GM19023 (cell line): Measurements from ENCODE around the gene ZC3H18.

Source experiments
- ATAC-seq: cut with Tn5 transposase; IDR thresholded peaks from one replicate; pipeline ENCODE4 v1.9.1; 2021; ENCODE audit warnings: mild to moderate bottlenecking, moderate library complexity; ENCODE audit not compliant: unreplicated experiment

ZC3H18 gene

DNA sequence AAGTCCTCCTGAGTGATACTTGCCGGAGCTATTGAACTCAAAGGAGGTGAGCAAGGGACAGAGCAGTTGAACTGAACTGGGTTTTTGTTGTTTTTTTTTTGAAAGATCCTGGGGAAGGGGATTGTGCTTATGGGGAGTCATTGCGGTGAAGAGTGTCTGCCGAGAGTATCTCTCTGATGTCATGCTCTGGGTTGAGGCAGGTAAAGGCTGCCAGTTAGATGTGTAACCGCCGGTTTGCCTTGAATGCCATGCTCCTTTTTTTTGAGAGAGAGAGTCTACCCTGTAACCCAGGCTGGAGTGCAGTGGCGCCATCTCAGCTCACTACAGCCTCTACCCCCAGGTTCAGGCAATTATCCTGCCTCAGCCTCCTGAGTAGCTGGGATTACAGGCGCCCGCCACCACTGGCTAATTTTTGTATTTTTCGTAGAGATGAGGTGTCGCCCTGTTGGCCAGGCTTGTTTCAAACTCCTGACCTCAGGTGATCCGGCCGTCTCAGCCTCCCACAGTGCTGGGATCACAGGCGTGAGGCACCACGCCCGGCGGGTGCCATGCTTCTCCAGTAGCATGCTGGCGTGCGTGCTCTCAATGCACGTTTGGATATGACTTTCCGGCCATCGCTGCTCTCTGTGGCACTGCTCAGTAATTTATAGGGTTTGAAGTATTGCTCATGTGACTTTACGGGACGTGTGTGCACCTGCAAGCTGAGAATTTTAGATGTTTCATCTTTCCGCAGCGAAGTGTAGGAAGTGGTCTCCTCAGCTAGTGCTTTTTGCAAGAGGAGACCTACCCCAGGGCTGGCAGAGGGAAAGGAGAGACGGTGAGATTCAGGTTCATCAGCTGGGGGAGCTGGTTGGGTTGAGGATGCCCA, 8.5 kb downstream of the ZC3H18 start:
- ATAC-seq, result no peak

DNA sequence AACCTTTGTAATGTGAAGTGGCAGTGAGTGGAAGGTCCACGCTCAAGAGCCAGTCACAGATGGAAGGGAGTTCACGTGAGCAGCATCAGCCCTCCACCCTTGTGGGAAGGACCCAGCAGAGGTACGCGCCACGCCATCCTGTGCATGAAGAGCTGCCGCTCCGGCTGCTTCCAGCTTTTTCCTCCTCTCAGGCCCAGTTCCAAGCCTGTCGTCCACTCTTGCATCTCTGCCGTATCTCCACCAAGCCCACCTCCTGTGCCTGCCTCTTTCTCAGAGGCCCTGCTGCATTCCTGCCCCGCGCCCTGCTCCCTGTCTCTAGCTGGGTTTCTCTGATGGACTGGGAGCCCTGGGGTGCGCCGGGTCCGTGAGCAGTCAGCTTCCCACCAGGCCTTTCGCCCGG, 10.2 kb downstream of the ZC3H18 start:
- ATAC-seq, result no peak

DNA sequence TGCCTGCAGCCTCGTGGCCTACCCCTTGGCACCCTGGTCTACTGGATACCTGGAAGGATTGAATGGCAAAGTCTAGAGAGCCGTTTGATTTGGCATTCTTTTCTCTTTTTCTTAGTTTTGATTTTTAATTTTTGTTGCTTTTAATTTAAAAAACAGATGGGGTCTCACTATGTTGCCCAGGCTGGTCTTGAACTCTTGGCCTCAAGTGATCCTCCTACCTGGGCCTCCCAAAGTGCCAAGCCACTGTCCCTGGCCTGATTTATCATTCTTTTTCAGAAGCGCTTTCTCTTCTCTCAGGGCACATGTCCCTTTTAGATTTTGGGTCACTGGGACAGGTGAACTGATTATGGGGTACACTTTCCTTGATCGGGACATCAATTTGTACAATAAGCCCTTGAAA, 10.8 kb downstream of the ZC3H18 start:
- ATAC-seq, result no peak

DNA sequence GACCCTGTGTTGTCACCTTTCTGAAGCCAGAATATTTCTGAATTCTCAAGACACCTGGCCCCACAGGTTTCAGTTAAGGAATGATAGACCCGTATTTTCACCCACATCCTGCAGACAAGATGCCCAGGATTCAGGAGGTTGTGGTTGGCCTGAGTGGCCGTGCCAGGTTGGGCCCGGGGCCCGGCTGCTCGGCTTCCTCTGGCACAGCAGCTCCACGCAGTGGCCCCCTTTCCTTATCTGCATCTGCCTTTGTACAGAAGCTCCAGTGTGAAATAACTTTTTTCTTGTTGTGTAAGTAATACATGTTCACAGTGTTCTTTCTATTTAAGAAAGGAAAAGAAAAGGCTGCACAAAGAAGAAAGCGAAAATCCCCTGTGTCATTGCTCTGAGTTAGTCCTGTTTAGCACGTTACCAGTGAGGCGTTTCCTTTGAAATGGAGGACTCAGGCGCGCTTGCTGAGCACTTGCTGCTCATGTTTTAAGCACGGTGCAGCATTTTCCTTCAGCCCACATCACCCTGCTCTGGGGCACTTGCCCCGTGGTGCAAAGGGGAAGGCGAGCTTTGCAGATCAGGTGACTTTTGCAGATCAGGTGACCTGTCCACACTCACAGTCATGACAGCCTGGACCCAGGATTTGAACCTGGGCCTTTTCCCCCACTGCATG, 12.8 kb downstream of the ZC3H18 start:
- no peak for ATAC-seq

DNA sequence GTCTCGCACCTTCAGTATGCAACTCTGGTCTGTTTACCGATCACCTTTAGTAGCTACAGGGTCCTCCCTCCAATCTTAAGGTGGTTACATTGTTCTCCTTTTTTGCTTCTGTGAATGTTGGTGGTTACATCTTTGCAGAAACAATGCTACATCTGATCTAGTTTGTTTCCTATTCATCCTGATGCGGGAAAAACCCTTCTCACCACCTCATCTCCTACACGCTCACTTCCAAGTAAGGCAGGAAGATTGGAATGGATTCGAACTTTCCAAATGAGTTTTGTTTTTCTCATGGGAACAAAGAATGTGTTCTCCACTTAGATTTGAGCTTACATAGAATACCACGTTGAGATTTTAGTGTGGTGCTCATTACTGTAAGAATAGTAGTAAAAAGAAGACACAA, 14.5 kb downstream of the ZC3H18 start:
- ATAC-seq, result no peak

DNA sequence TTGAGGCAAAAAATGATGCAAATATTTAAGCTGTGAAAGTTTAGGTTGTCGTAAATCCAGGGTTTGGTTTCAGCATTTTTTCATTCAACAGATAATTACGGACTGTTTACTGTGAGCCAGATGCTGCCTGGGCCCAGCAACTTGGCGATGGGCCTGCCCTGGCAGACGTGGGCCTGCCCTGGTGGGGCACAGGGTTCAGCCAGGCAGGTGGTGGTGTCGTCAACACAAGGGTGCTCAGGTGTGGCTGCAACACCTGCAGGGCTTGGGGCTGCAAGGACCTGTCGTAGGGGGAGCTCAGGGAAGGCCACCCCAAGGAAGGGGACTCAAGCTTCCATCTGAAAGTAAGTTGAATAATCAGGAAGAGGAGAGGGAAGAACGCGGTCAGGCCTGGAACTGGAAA, 15.1 kb downstream of the ZC3H18 start:
- no peak for ATAC-seq

DNA sequence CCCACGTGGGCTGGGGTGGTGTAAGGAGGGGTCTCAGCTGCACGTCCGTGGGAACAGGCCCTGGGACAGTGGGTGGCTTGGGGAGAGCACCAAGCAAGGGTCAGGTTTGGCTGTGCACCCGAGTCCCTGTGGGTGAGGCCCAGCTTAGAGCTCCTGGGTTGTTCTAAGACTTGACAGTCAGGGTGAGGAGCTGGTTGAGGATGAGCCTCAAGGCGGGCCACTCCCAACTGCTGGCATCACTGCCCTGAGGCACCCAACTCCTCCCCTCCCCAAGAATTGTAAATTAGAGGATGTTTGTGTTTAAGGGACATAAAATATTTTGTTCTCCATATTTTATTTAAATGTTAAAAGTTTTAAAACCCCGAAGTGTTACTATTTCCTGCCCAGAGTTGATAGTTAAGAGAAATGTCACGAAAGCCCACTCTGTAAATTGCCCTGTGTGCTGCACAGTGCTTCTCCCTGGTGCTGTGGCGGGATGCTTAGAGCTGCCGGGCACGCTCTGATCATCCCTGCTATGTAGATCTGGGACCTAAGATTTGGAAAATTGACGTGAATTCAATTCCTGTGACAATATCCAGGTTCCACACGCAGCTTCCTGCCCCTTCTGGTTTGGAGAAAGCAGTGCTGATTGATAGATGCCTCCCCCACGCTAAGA, 15.9 kb downstream of the ZC3H18 start:
- no peak for ATAC-seq

DNA sequence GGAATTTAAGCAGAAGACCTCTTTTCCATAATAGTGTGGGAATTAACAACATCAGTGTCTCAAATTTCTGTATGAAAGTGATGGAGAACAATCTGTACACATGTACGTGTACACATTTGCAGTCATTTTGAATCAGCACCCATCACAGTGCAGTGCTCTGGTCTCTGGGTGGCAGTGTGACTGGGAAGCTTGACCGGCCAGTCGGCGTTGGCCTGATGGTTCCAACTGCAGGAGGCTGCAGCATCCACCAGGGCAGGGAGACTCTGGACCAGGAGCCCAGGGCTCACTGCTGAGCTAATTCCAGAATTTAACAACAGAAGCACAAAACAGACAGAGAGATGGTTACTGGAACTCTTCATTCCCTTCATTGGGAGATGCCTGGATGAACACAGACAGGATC, 17.9 kb downstream of the ZC3H18 start:
- no peak for ATAC-seq

DNA sequence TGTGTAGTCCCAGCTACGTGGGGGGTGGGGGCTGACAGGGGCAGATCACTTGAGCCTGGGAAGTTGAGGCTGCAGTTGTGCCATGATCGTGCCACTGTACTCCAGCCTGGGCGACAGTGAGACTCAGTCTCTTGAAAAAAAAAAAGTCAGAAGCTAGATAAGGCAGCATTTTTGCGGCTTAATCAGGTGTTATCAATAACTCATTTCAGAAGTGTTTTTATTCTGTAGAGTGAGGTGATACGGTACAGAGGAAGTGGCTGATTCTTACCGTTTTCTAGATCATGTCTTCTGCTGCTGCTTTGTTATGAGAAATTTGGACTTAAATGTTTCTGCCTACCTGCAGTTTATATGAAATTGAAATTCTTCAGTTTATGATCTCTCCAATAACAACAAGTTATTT, 18.6 kb downstream of the ZC3H18 start:
- no peak for ATAC-seq

DNA sequence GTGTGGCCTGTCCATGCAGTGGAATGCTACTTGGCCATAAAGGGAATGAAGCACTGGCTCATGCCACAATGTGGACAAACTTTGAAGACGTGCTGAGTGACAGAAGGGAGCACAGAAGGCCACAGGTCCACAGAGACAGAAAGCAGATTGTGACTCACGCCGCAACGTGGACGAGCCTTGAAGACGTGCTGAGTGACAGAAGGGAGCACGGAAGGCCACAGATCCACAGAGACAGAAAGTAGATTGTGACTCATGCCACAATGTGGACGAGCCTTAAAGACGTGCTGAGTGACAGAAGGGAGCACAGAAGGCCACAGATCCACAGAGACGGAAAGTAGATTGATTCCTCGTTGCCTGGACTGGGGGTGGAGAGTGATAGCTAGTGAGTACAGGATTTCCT, 19.2 kb downstream of the ZC3H18 start:
- ATAC-seq, result no peak

DNA sequence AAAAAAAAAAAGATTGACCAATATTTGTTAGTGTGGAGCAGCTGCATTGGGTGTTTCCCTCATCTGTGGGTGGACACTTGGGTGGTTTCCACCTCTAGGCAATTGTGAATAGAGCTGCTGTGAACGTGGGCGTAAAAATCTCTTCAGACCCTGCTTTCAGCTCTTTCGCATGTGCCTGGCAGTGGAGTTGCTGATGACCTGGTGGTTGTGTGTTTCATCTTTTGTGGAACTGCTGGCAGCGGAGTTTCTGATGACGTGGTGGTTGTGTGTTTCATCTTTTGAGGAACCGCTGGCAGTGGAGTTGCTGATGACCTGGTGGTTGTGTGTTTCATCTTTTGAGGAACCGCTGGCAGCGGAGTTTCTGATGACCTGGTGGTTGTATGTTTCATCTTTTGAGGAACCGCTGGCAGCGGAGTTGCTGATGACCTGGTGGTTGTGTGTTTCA, 21.4 kb downstream of the ZC3H18 start:
- ATAC-seq, result no peak

DNA sequence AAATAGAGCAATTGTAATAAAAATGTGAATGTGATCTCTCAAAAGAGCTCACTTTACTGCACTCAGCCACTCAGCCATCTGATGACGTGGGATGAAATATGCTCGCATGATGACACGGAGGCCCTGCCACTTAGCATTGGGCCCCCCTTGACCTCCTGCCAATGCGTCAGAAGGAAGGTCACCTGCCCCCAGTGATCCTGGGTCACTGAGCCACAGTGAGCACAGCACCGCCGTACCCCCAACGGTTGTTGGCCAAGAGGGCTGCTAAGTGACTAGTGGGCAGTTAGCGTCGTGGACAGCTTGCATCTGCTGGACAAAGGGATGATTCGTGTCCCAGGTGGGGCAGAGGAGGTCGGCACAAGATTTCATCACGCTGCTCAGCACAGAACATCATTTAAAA, 22.9 kb downstream of the ZC3H18 start:
- no peak for ATAC-seq

DNA sequence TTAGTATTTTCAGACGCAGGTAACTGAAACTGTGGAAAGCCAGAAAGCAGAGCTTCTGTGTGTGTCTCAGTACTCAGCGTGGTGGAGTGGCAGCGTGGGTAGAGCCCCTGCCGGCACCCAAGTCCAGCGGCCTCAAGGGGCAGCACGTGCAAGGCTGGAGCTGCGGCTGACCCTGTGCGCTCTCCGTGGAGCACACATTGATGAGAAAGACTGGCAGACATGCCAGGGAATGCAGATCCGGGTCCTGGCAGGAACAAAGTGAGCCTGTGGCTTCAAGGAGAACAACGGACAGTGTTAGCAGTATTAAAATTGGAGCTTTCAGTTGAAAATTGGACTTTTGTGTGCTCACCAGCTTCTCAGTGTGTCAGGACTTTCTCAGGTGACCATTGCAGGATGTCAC, 23.3 kb downstream of the ZC3H18 start:
- ATAC-seq, result no peak

DNA sequence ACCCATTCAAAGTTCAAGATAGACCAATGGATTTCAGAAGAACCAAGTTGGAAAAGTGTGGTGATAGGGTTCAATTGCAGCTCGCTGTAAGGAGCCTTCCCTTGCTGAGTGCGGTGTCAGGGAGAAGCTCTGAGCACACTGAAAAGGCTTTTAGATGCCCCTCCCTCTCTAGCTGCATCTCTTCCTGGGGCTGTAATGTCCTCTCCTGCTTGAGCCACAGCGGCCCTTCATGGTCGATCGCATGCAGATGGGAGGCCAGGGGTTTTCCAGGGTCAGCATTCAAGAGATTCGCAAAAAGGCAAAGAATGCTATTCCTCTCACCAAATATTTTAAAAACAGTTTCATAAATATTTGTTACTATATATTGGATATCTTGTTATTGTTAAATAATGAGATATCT, 23.7 kb downstream of the ZC3H18 start:
- no peak for ATAC-seq

DNA sequence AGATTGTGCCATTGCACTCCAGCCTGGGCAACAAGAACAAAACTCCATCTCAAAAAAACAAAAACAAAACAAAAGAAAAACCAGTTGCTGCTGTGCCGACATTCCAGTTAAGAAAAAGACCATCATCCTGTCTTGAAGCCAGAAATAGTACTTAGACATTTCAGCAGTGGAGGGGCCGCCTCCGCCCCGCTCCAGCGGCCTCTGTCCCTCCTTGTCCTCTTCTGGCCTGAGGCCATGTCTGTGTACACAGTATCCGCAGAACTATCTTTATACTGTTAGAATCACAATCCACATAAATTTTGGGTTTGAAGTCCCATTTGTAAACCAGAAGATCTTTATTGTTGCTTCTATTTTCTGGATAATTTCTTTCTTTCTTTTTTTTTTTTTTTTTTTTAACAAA, 24.9 kb downstream of the ZC3H18 start:
- no peak for ATAC-seq

DNA sequence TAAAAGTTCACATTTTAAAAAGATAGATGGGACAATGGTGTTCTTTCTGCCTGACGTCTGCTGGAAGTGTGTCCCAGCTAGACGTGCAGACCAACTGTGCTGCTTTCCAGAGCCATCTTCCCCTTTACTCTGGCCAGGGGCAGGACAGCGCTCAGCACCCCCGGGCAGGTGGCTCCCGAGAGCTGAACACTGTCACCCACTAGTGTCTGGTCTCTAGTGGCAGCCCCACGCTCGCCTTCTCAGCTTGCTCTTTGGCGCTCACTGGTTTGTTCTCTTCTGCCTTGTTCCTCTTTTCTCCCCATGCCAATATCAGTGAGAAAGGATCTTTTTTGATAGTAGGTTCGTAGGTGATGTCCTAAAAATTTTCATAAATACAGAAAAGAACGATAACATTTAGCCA, 25.7 kb downstream of the ZC3H18 start:
- ATAC-seq, result no peak

DNA sequence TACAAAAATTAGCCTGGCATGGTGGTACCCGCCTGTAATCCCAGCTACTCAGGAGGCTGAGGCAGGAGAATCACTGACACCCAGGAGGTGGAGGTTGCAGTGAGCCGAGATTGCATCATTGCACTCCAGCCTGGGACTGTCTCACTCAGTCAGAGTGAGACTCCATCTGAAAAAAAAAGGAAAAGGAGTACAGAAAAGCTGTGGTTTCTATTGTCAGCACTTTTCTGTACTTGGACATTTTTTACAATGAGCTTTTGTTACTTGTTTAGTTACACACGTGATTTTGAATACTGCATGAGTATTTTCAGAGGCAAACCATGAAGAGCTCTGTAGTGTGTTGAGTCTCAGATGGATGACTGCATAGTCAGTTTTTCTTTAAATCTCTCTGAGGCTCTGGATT, 26.3 kb downstream of the ZC3H18 start:
- ATAC-seq, result no peak

DNA sequence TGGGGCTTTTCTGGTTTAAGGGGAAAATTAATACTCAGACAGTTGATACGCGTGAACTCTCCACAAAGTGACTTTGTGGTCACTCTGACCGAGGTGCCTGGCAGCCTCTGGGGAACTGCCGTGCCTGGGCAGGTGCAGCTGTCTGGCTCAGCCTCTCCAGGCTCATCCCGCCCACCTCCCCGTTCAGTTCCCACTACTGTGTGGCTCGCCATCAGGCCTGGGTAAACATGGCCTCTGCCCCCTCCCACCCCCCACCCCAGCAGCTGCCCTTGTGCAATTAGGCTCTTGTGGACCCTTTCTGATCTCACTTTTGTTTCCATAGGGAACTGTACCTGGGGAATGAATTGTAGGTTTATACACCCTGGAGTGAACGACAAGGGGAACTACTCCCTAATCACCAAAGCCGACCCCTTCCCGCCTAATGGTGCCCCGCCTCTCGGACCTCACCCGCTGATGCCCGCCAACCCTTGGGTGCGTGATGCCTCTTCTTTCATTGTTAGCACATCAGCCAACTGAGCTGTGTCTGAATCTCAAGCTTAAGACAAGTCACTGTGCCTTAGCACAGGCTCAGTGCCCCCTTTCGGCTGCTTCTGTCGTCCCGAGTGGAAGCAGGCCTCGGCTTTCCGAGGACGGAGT, 27.8 kb downstream of the ZC3H18 start:
- ATAC-seq, result no peak

DNA sequence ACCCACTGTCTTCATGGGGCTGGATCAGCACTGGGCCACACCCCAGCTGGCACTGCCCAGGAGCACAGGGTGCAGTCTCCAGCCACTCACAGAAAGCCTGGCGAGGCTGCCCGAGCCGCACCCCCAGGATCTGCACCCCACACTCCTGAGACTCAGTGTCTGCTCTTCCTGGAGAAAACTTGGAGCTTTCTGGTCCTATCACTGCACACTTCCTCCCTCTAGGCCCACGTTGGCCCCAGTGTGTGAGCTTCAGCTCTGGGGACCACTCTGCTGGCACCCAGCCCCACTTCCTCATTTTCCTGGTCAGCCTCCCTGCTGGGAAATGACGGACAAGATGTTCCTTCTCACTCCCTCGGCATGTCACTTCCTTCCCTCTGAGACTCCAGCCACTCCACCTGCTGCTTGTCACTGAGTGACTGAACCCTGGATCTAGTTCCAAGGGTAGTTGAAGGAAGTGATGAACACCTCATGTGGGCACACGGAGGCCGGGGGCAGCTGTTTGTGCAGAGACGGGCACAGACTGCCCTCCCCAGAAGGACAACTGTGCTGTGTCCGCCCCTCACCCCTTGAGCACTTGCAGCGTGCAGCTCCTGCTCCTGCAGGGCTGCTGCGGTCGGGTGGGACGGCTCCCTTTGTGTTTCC, 29.0 kb downstream of the ZC3H18 start:
- no peak for ATAC-seq

DNA sequence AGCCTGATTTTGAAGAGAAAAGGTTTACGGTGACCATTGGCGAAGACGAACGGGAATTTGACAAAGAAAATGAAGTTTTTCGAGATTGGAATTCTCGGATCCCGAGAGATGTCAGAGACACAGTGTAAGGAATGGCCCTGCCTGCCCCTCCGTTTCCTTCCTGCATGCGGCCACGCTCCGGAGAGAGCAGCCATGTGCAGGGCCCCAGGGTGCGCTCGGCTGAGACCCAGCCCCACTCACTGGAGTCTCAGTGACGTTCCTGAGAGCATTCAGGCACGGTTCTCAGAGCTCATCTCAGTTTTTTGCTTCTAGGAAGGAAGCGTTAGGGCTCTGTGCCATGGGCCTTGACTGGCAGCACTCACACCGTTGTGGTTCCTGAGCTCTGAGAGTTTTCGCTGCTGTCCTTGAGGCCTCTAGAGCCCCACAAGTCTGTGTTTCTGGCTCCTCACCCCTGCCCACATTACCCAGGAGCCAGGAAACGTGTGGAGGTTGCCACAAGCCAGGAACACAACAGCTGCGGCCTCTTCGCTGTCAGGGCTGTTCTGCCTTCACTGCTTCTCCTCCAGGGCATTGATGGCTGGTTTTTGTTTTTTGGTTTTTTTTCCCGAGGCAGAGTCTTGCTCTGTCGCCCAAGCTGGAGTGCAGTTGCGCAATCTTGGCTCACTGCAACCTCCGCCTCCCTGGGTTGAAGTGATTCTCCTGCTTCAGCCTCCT, 29.8 kb downstream of the ZC3H18 start:
- no peak for ATAC-seq

DNA sequence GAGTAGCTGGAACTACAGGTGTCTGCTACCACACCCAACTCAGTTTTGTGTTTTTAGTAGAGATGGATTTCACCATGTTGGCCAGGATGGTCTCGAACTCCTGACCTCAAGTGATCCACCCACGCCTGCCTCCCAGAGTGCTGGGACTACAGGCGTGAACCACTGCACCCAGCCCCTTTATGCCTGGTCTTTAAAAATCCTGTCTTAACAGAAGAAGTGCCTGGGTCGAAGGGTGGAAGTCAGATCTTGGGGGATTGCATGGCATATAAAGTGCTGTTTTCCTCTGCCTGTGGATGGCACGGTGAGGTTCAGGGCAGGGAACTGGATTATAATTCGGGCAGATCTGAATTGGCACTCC, 30.3 kb downstream of the ZC3H18 start:
- ATAC-seq, result no peak
